GM11168 (cell line): ENCODE data around the gene TRIM44.
"Not testable (repeated sequence)": the region's sequence is repeated elsewhere in the genome, so short reads cannot be mapped to it uniquely, and the experiment has no call there.

Experiments used
- in situ Hi-C: fragments of 300-500 bp; cut with MboI; formaldehyde crosslinking; loops from one replicate; pipeline ENCODE4 v1.12.0; 2022; ENCODE audit warnings: low sequenced_read_pairs; ENCODE audit not compliant: unreplicated experiment

TRIM44 gene

GRCh38 chr11:35664977-35665441 is 2.4 kb downstream of the TRIM44 start:
- in situ Hi-C loops: no loop called here

- in situ Hi-C loops: no loop called here
Observed at GRCh38 chr11:35667257-35667656, 4.7 kb downstream of the TRIM44 start.

GRCh38 chr11:35668350-35668749 is 5.8 kb downstream of the TRIM44 start:
- in situ Hi-C loops: not testable (repeated sequence)

GRCh38 chr11:35671396-35672127 is 9.0 kb downstream of the TRIM44 start:
- in situ Hi-C loops: no loop called here

GRCh38 chr11:35672608-35673007 is 10.0 kb downstream of the TRIM44 start:
- in situ Hi-C loops: no loop called here

GRCh38 chr11:35675901-35676610 is 13.5 kb downstream of the TRIM44 start:
- in situ Hi-C loops: no loop called here

- in situ Hi-C loops: no loop called here
Observed at GRCh38 chr11:35676611-35676965, 14.0 kb downstream of the TRIM44 start.

- in situ Hi-C loops: no loop called here
Observed at GRCh38 chr11:35677904-35678303, 15.3 kb downstream of the TRIM44 start.

GRCh38 chr11:35678471-35678870 is 15.9 kb downstream of the TRIM44 start:
- in situ Hi-C loops: no loop called here

- in situ Hi-C loops: no loop called here
Observed at GRCh38 chr11:35678975-35679374, 16.4 kb downstream of the TRIM44 start.

- in situ Hi-C loops: no loop called here
Observed at GRCh38 chr11:35680506-35680905, 17.9 kb downstream of the TRIM44 start.

- in situ Hi-C loops: no loop called here
Observed at GRCh38 chr11:35681163-35681767, 18.7 kb downstream of the TRIM44 start.

GRCh38 chr11:35682230-35683173 is 19.9 kb downstream of the TRIM44 start:
- in situ Hi-C loops: no loop called here

- in situ Hi-C loops: no loop called here
Observed at GRCh38 chr11:35683728-35684339, 21.3 kb downstream of the TRIM44 start.

GRCh38 chr11:35688023-35688422 is 25.4 kb downstream of the TRIM44 start:
- in situ Hi-C loops: no loop called here

GRCh38 chr11:35689081-35689996 is 26.8 kb downstream of the TRIM44 start:
- in situ Hi-C loops: no loop called here

- in situ Hi-C loops: no loop called here
Observed at GRCh38 chr11:35702126-35702525, 39.6 kb downstream of the TRIM44 start.

- in situ Hi-C loops: no loop called here
Observed at GRCh38 chr11:35709376-35709775, 46.8 kb downstream of the TRIM44 start.
